ENCODE data around the gene CDC42BPA. TPM values are rescaled to one million over a fixed set of nuclear protein-coding genes. Genes with fewer than 3 reads are reported as not detected.

The CDC42BPA gene
- total RNA-seq, 4 donors from 2014 or later: 33.3 to 92.7 (median 39.9) TPM

DNA sequence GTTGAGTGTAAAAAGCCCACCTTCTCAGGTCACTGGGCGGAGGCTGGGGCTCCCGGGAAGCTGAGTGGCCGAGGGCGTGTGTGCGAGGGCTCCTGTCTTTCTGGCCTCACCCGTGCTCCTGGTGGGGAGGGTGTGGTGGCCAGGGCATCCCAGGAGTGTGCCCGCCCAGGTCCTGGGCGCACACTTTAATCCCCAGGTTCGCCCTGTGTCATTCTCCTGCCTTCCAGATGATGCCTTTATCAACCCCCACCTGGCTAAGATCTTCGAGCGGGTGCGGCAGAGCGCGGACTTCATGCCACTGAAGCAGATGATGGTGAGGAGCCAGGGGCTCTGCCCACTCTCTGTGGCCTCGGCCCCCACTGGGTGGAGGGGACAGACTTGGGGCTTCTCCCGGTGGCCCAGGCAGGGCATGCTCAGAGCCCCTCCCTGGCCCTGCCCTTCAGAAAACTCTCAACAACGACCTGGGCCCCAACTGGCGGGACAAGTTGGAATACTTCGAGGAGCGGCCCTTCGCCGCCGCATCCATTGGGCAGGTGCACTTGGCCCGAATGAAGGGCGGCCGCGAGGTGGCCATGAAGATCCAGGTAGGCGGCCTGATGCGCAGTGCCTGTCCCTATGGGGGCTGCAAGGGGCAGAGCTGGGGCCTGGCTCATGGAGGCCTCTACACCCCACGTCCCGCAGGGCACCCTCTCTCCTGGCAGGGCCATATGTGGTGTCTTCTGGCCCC lies 335.7 kb downstream of the CDC42BPA start:
- ATAC-seq (ENCODE audit: low FRiP score) (no peak), DNase-seq (ENCODE audit: low spot score) (no peak)
- TF ChIP-seq, protein P1, sequence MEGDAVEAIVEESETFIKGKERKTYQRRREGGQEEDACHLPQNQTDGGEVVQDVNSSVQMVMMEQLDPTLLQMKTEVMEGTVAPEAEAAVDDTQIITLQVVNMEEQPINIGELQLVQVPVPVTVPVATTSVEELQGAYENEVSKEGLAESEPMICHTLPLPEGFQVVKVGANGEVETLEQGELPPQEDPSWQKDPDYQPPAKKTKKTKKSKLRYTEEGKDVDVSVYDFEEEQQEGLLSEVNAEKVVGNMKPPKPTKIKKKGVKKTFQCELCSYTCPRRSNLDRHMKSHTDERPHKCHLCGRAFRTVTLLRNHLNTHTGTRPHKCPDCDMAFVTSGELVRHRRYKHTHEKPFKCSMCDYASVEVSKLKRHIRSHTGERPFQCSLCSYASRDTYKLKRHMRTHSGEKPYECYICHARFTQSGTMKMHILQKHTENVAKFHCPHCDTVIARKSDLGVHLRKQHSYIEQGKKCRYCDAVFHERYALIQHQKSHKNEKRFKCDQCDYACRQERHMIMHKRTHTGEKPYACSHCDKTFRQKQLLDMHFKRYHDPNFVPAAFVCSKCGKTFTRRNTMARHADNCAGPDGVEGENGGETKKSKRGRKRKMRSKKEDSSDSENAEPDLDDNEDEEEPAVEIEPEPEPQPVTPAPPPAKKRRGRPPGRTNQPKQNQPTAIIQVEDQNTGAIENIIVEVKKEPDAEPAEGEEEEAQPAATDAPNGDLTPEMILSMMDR (IDR thresholded peaks at IDR 0.05): no peak

DNA sequence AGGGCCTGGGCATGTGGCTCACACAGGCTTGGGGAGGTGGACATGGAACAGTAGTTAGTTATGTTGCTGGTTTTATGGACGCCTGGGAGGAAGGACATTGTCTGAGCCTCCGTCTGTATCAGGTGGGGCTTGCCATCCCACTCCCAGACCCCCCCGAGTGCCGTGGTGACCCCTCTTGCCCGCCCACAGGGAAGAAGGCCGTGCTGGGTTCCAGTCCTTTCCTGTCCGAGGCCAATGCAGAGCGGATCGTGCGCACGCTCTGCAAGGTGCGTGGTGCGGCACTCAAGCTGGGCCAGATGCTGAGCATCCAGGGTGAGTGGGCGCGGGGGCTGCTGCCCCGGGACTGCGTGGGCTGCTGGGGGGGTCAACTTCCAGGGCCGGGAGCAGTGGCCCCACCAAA lies 336.5 kb downstream of the CDC42BPA start:
- ATAC-seq (ENCODE audit: low FRiP score): no peak
- TF ChIP-seq, protein P1 (IDR thresholded peaks at IDR 0.05): no peak
- DNase-seq (ENCODE audit: low spot score): no peak

DNA sequence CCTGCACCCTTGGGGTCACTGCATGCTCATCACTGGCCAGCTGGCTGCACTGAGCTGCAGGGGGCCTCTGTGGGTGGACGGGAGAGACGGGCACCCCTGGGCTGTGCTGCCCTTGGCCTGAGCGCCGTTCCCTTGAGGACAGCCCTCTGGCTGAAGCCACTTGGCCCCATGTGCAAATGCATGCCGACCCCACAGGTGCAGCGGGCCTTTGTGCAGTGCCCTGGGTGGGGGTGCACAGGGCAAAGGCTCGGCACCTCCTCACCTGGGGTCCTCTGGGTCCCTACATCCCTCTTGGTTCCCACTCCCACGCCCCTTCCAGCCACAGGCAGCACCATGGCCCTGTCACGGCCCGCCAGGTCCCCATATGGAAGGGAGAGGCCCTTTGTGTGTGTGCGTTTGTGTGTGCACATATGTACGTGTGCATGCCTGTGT lies 336.9 kb downstream of the CDC42BPA start:
- DNase-seq (ENCODE audit: low spot score) (peak; percentile 18), ATAC-seq (ENCODE audit: low FRiP score) (no peak)
- TF ChIP-seq, protein P1 (IDR thresholded peaks at IDR 0.05): no peak

DNA sequence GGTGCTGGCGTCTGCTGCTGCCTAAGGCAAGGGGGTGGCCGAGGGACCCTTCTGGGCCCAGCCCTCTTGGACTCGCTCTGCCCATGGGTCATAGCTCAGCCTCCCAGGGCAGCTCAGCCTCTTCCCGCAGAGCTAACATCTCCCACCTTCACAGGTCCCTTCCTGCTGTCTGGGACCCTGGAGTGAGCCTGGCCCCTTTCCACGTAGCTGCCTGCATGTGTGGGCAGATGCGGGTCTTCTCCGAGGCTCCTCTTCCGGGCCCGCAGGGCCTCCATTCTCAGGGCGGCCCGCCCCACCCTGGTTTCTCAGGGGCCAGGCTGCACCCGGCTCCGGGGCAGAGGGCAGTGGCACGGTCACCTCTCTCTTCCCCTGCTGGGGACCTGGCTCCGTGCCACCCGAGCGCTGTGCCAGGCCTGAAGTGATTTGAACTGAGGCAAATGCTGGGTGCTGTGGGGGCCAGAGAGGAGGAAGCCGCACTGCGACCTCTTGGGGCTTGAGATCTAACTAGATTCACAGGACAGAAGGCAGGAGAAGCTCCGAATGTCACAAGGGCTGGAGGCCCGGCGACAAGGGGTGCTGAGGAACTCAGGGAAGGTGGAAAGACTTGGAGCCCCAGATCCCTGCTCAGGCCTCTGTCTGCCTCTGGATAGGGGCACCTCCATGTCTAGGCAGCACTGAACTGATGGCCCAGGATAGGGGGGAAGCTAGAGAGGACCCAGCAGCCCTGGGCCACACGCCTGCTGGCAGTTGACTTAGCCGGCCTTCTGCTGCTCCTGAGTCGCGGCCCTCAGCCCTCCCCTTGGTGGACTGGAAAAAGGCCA lies 337.5 kb downstream of the CDC42BPA start:
- DNase-seq (ENCODE audit: low spot score): no peak
- no peak for ATAC-seq (ENCODE audit: low FRiP score)
- TF ChIP-seq, protein P1 (IDR thresholded peaks at IDR 0.05): no peak

DNA sequence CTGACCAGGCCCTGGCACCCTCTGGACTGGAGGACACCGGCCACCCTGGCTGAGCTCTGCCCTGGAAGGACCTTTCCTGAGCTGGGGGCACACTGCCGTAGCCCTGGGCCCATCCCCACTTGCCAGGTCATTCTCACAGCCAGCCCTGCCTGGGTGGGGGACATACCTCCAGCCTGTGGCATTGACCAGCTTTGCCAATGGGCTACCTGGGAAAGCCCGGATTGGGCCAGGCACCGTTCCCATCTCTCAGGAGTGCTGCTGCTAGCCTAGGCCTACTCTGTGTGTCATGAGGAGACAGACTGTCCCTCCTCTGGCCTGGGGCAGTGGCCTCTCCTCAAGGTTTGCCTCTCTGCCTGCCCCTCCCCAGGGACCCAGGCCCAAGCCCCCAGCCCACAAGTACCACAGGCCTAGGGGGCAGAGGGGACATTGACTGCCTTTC lies 338.2 kb downstream of the CDC42BPA start:
- DNase-seq (ENCODE audit: low spot score) (no peak), ATAC-seq (ENCODE audit: low FRiP score) (no peak)
- TF ChIP-seq, protein P1 (IDR thresholded peaks at IDR 0.05): no peak

DNA sequence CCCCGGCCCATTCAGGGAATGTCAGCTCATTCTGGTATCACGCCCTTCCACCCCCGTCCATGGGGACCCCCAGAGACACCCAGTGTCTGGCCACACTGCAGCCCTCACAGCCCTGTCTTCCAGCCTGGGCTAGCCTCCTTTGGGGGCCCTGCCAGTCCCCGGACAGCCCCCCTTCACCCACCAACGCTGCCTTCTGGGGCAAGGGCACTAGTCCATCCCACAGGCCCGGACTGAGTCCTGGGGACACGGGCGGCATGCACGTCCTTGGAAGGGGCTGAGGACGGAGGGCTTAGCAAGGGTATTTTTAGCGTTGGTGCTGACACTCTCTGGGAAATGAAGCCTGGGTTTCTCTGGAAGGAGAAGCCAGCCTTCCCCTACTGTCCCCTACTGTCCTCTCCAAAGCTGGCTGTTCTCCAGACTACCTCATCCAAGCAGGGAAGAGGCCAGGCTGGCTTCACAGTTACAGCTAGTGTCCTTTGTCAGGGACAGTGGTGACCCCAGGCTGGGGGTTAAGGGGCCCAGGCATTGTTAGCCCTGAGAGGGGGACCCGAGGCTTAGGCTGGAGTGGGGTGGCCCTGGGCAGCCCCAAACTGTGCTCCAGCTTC lies 338.7 kb downstream of the CDC42BPA start:
- no peak for ATAC-seq (ENCODE audit: low FRiP score)
- no peak for DNase-seq (ENCODE audit: low spot score)
- TF ChIP-seq, protein P1 (IDR thresholded peaks at IDR 0.05): no peak

Measured in omental fat pad (tissue), 4 donors.